Mesenteric fat pad (tissue), 1 donor: ENCODE data around the gene GJA1. TPM values are rescaled to one million over a fixed set of nuclear protein-coding genes. Genes with fewer than 3 reads are reported as not detected.
"Not testable (repeated sequence)": the region's sequence is repeated elsewhere in the genome, so short reads cannot be mapped to it uniquely, and the experiment has no call there.

Experiments
- DNase-seq: peaks from one replicate; pipeline ENCODE4 v3.0.0-alpha.2; 2020; ENCODE audit warnings: low spot score
- total RNA-seq: library from RNA; stranded (reverse); fragmentation: NEBNext Ultra II Directional; extraction: Animal tissue kit (Norgen Biotek cat#: 25700); gene quantifications from one replicate; pipeline ENCODE4 v1.2.1, GENCODE V29; 2021
- donor health status: DM: yes; HTN: yes; CAD: no.

Gene GJA1
- total RNA-seq, 1 donor from 2014 or later, result 107 TPM

DNA sequence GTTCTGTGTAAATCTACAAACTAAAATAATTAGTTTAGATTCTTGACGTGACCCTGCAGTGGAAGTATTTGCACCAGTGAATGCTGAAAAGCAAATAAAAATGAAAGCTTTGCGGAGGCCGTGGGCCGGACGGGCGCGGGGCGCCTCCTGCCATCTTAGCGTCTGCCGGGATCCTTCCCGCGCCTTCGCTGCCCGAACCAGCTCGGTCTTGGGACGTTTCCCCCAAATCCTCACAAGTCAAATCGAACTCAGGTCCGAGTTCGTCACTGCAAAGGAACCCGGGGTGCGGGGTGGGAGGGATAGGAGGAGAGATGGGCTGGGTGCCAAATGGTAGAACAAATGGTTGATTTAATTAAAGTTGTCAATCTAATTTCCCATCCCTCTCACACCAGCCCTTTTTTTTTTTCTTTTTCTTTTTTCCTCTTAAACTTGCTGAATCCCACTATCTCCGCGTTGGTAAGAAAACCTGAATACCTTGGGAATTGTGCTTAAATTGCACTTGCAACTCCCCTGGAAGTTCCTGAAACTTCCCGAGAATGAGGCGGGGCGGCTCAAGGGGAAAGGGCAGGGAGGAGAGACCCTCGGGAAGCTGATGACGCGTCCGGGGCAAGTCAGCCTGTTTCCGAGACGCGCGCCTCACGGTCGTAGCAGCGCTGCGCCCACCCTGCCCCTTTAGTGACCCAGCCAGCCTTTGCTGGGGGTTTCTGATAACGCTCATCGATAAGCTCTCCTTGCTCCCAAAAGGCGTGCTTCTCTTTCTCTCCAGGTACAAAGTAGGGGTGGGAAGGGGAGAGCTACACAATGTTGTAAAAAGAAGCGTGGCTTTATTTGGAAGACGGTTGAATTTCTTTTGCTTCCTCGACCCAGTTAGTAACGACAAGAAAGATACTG lies 1.8 kb downstream of the GJA1 start:
- DNase-seq, result no peak

GRCh38 chr6:121437851-121438651 lies 2.6 kb downstream of the GJA1 start:
- DNase-seq, result no peak

- no peak for DNase-seq
These were observed 3.4 kb downstream of the GJA1 start for GRCh38 chr6:121438869-121439268.

GRCh38 chr6:121439475-121439874 lies 4.0 kb downstream of the GJA1 start:
- no peak for DNase-seq

DNA sequence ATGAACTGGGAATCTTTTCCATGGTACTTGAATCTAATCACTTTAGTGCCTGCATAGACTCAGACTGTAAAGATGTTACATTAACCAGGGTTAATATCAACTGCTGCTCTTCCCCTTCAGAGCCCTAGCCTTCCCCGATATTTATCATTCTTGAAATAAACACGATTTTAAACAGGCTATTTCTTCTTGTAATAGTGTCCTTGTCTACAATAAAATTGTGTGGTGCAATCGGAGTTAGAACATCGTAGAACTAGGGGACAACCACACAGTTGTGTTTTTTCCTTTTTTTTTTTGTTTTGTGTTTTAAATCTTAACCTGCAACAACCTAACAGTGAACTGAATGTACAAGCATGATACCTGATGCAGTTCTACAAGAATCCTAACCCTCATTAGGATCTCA lies 4.5 kb downstream of the GJA1 start:
- DNase-seq, result no peak

- DNase-seq, result no peak
These were observed 6.0 kb downstream of the GJA1 start for GRCh38 chr6:121441477-121441876.

DNA sequence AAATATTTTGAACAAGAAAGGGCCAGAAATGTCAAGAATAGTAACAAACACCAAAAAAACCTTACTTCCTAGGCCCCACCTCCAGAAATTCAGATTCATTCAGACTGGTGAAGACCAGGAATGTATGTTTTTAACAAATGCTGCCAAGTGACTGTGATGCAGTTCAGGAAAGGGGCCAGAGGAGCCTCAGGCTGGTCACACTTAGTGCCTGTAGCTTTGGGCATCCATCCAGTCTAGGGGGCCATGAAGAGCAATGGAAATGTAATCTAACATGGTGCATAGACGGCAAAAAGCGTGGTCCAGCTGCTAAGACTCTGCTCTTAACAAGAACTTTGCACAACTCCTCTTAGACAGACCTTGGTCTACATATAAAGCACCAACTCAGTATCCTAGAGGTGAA lies 7.1 kb downstream of the GJA1 start:
- DNase-seq, result no peak

DNA sequence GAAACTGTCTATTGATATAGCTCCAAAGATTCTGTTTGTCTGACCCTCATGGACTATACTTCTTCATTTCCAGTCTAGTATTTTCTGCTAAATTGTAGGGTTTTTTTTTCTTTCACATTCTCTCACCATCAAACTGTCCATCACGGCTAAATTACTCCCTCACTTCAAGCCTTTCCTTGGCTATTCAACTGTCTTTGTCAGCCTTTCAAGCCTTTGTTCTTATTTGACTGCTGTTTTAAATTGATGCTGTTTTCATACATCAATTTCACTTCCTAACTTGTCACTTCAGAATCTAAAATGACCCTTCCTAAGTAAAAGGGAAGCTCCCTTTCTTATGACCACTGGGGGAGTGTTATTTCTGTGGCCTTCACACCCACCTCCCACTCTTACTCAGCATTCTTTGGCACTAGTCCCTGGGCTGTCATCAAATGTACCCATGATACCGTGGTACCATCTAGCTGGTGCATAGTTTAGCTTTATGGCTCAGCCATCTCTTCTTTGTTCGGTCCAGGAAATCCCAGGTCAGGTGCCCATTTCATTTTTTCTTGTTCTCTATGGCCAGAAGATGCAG lies 8.6 kb downstream of the GJA1 start:
- no peak for DNase-seq

DNA sequence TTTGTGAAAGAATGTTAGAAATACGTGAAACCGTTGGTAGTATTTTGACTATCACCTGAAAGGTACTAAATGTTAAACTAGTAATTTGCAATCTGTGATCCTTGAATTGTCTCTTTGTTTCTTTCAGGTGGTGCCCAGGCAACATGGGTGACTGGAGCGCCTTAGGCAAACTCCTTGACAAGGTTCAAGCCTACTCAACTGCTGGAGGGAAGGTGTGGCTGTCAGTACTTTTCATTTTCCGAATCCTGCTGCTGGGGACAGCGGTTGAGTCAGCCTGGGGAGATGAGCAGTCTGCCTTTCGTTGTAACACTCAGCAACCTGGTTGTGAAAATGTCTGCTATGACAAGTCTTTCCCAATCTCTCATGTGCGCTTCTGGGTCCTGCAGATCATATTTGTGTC lies 11.3 kb downstream of the GJA1 start:
- not testable (repeated sequence) for DNase-seq

DNA sequence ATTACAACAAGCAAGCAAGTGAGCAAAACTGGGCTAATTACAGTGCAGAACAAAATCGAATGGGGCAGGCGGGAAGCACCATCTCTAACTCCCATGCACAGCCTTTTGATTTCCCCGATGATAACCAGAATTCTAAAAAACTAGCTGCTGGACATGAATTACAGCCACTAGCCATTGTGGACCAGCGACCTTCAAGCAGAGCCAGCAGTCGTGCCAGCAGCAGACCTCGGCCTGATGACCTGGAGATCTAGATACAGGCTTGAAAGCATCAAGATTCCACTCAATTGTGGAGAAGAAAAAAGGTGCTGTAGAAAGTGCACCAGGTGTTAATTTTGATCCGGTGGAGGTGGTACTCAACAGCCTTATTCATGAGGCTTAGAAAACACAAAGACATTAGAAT lies 12.3 kb downstream of the GJA1 start:
- not testable (repeated sequence) for DNase-seq

DNA sequence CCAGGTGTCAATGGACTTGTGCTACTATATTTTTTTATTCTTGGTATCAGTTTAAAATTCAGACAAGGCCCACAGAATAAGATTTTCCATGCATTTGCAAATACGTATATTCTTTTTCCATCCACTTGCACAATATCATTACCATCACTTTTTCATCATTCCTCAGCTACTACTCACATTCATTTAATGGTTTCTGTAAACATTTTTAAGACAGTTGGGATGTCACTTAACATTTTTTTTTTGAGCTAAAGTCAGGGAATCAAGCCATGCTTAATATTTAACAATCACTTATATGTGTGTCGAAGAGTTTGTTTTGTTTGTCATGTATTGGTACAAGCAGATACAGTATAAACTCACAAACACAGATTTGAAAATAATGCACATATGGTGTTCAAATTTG lies 13.1 kb downstream of the GJA1 start:
- not testable (repeated sequence) for DNase-seq

DNA sequence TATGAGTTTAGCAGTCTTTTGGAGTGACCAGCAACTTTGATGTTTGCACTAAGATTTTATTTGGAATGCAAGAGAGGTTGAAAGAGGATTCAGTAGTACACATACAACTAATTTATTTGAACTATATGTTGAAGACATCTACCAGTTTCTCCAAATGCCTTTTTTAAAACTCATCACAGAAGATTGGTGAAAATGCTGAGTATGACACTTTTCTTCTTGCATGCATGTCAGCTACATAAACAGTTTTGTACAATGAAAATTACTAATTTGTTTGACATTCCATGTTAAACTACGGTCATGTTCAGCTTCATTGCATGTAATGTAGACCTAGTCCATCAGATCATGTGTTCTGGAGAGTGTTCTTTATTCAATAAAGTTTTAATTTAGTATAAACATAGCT lies 13.9 kb downstream of the GJA1 start:
- DNase-seq, result no peak

DNA sequence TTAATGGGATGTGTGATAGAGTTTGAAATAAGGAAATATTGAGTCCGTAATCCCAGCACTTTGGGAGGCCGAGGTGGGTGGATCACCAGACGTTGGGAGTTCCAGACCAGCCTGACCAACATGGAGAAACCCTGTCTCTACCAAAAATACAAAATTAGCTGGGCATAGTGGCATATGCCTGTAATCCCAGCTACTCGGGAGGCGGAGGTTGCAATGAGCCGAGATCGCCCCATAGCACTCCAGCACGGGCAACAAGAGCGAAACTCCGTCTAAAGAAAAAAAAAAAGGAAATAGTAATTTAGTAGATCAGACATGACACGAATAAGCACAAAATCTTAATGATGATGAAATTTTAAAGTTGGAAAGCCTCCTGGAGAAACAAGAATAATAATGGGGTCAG lies 14.8 kb downstream of the GJA1 start:
- no peak for DNase-seq

DNA sequence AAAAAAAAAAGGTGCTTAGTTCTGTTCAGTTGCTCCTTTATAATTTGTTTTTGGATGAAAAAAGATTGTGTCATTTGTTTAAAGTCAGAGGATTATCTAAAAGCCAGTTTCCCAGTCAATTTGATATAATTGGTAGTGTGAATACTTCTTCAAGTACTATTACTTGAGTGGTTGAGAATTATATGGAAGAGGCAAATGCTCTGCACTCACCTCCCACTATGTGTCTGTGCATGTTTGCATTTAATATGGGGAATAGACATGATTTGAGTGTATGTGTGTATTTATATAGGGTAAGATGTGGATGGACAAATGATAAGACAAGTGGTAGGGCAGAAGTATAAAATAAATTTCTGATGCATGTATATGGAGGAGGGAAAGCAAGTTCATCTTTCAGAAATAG lies 15.8 kb downstream of the GJA1 start:
- no peak for DNase-seq

DNA sequence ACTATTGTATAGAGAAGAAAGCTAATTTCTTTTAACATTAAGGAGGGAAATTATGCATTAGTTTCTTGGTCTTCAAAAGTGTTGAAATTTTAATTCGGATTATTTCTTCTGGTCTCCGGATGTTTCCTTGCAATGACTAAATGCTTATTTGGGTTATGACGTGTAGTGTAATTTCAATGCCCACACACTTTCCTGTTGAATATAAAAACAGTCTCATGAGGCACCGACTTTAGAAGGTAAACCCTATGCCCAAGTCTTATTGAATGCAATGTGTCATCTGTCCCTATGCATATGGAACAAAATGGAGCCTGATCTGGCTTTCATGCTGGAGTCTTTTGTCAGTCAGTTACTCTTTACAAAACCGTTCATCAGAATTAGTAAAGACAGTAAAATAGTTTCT lies 17.7 kb downstream of the GJA1 start:
- no peak for DNase-seq

- no peak for DNase-seq
These were observed 24.7 kb downstream of the GJA1 start for GRCh38 chr6:121460170-121460569.

DNA sequence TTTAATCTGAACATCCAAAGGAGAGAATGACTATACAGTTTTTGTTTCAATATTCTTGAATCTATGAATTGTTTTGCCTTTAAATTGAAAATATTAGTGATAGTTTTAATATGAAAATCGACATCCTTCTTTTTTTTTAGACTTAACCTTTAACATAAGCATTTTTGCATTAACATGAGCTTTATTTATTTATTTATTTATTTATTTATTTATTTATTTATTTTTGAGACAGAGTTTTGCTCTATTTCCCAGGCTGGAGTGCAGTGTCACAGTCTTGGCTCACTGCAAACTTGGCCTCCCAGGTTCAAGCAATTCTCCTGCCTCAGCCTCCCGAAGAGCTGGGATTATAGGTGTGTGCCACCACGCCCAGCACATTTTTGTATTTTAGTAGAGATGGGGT lies 27.6 kb downstream of the GJA1 start:
- DNase-seq, result no peak

DNA sequence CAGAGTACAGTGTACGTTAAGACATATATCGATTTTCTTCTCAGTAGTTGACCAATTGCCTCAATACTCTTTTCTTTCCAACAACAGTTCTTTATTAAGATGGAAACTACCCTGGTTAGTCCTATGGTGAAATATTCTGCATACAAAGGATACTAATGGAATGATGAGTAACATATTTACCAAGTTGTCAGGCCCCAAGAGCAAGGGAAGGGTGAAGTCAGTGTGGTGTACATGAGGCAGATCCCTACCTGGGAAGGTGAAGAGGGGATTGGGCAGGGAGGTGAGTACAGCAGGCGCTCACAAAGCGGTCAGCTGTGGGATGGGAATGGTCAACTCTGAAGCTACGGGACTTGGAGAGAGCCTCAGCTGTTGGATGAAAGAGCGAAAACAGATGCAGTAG lies 29.7 kb downstream of the GJA1 start:
- DNase-seq, result no peak

DNA sequence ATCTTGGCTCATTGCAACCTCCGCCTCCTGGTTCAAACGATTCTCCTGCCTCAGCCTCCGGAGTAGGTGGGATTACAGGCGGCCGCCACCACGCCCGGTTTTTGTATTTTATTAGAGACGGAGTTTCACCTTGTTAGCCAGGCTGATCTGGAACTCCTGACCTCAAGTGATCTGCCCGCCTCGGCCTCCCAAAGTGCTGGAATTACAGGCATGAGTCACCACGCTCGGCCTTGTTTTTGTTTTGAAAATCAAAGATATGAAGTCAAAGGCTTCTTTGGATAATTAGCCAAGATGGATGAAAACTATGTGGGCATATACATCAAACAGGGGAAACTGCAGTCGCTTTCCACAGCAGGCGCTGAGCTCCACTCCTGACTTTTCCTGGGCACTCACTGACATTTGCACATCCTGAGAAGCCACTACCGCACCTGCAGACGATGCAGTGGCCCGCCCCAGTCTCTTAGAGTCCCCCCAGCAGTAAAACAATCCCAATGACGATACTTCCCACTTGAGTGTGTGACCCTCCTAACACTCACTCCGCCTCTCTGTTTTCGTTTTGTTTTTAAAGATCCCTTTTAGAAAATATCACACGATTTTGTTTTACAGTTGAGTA lies 44.1 kb downstream of the GJA1 start:
- DNase-seq, result no peak

- no peak for DNase-seq
These were observed 44.8 kb downstream of the GJA1 start for GRCh38 chr6:121480099-121480713.

DNA sequence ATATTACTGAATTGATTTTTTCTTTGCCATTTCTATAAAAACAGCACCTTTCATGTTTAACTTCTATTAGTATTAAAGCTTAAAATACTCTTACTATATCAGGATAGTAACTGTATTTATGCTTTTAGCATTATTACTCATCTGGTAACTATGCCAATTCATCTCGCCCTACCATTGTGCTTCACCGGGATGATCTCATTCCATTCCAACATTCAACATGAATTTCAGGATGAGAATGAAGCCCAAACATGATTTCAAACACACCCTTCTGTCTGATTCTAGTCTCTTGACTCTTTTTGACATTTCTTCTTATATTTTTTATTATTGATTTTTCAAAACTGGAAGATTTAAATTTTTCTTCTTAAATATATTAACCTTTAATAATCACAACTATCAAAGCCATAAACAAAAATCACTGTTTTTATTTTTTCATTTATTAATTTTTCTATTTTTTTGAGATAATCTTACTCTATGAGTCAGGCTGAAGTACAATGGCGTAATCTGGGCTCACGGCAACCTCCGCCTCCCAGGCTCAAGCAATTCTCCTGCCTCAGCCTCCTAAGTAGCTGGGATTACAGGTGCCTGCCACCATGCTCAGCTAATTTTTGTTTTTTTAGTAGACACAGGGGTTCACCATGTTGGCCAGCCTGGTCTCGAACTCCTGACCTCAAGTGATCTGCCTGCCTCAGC lies 46.7 kb downstream of the GJA1 start:
- no peak for DNase-seq
